AG10803 (cell line): ENCODE data around the gene SAC3D1.

ENCODE experiments used
- DNase-seq: peaks from one replicate; pipeline ENCODE4 v3.0.0; 2010; ENCODE audit warnings: low read depth
- H3K4me3 ChIP-seq: 2 replicates; pipeline ENCODE4 v1.5.1; 2011; ENCODE audit warnings: mild to moderate bottlenecking, low read length, control low read depth
- TF ChIP-seq, protein P1 (sequence below): conservative IDR thresholded peaks from 2 replicates; pipeline ENCODE4 v1.5.1; 2011; ENCODE audit warnings: mild to moderate bottlenecking, low read length, control low read depth, inconsistent platforms

SAC3D1 gene

DNA sequence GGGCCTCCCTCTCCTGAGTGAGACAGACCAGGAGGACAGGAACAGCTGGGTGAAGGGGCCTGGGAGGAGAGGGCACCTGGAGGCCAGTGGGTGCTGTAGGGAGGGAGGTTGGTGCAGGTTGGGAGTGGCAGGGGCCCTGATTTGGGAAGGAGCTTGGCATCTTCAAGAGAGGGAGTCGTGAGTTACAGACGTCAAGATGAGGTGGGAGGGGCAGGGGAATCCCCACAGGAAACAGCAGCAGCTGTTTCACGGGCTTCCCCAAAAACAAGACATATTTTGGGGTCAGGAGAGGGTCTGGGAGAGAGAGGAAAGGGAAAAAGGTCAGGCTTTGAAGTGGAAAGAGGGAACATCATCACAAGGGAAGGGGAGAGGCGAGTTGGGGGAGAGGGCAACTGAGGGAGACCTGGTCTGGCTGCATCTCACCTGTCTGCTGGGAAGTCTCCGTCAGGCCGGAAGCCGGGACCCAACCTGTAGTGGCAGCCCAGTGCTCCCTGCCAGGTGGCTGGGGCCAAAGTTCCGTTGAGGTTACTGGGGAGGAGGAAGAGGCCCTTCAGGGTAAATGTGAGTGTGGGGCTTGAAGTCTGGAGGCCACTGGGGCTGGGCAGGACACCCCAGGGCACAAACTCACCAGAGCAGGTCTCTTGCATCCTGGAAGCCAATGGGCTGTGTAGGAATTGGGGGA lies 13.0 kb downstream of the SAC3D1 start:
- no peak for DNase-seq
- TF ChIP-seq, protein P1, sequence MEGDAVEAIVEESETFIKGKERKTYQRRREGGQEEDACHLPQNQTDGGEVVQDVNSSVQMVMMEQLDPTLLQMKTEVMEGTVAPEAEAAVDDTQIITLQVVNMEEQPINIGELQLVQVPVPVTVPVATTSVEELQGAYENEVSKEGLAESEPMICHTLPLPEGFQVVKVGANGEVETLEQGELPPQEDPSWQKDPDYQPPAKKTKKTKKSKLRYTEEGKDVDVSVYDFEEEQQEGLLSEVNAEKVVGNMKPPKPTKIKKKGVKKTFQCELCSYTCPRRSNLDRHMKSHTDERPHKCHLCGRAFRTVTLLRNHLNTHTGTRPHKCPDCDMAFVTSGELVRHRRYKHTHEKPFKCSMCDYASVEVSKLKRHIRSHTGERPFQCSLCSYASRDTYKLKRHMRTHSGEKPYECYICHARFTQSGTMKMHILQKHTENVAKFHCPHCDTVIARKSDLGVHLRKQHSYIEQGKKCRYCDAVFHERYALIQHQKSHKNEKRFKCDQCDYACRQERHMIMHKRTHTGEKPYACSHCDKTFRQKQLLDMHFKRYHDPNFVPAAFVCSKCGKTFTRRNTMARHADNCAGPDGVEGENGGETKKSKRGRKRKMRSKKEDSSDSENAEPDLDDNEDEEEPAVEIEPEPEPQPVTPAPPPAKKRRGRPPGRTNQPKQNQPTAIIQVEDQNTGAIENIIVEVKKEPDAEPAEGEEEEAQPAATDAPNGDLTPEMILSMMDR: no peak

GRCh38 chr11:65055538-65055937 lies 14.5 kb downstream of the SAC3D1 start:
- no peak overlapping the region for H3K4me3 ChIP-seq
- no peak for DNase-seq
- TF ChIP-seq, protein P1: no peak

More for the DNA sequence above, 13.0 kb downstream of the SAC3D1 start:
- no peak overlapping the region for H3K4me3 ChIP-seq

DNA sequence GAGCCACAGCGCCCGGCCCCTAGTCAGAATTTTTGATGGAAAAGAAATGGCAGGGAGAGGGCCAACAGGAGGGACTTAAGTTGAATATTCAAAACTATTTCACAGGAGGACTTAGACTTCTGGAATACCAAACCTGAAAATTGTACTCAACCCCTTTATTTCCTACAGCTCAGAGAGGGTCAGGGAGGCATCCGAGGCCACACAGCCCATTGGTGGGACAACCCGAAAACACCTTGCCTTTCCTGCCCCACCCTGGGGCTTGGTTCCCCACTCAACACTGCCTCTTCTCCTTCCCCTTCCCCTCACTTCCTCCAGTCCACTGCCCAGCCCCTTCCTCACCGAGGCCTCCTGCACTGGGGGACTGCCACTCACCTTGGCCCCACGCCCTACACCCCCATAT lies 16.0 kb downstream of the SAC3D1 start:
- no peak for DNase-seq
- no peak overlapping the region for H3K4me3 ChIP-seq
- TF ChIP-seq, protein P1: no peak

DNA sequence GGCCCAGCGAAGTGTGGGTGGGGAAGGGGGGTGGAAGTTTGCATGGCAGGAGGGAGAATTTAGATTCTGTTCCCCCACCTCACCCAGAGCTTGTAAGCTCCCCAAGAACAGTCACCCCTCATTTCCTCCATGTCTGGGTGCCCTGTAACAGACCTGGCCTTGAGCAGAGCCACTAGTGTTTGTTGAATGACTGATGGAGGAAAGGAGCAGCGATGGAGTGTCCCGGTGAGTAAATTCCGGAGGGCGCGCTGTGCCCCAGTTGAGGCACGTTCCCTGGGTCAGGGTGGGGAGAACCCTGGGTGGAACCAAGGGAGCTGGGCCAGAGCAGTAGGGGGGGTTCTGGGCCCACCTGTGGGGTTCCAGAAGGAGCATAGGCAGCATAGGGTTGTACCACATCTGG lies 16.5 kb downstream of the SAC3D1 start:
- no peak for DNase-seq
- TF ChIP-seq, protein P1: no peak
- H3K4me3 ChIP-seq: no peak overlapping the region

DNA sequence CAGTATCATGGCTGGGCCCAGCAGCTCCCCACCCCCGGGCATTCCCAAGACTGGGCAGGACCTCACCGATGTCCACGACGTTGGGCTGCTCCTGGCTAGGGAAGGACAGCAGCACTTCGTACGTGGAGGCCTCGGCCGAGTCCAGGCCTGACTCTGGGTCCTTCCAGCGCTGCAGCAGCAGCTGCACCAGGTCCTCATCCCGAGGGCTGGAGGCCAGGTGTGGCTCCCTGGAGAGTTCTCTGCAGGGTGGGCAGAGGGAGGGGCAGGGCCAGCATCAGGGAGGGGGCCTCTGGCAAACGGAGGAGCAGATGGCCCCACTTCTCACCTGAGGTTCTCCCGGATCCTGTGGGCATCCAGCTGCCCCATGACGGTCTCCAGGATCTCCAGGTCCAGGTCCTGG lies 17.0 kb downstream of the SAC3D1 start:
- H3K4me3 ChIP-seq: no peak overlapping the region
- TF ChIP-seq, protein P1: no peak
- DNase-seq: no peak

GRCh38 chr11:65058419-65059054 lies 17.5 kb downstream of the SAC3D1 start, which contains the start of gene NAALADL1:
Gene NAALADL1 (minus strand): TSS chr11:65058553. CDS start chr11:65058521, 32 bp downstream.
- TF ChIP-seq, protein P1: no peak
- H3K4me3 ChIP-seq: no peak within 1 kb of the TSS
- DNase-seq: no peak

GRCh38 chr11:65059523-65059922 lies 18.5 kb downstream of the SAC3D1 start:
- TF ChIP-seq, protein P1: no peak
- no peak overlapping the region for H3K4me3 ChIP-seq
- DNase-seq: no peak
